SK-N-SH (cell line): ENCODE measurements around the gene HS6ST3. TPM values are rescaled to one million over a fixed set of nuclear protein-coding genes. Genes with fewer than 3 reads are reported as not detected.

Source experiments
- CTCF ChIA-PET: fragments of 300-600, 350-600 bp; formaldehyde crosslinking; extraction: SDS; loops from one replicate; lab custom pipeline; 2021; lab: Yijun Ruan, JAX
- POLR2A ChIA-PET: fragments of 350-600 bp; sonication (Branson Sonifier 250); formaldehyde crosslinking; extraction: SDS; loops from one replicate; lab custom pipeline; 2020; ENCODE audit warnings: antibody characterized with exemption, inconsistent platforms; lab: Yijun Ruan, JAX
- DNase-seq: peaks from one replicate; pipeline ENCODE4 v3.0.0; 2012
- H2AFZ ChIP-seq: fragments of 200-600 bp; sonication (generic); 2 replicates; pipeline ENCODE4 v1.8.1; 2016; ENCODE audit warnings: antibody characterized with exemption, mild to moderate bottlenecking, low read depth
- H3F3A ChIP-seq: fragments of 200-600 bp; sonication (generic); replicated peaks from 2 replicates; pipeline ENCODE3; 2016; ENCODE audit warnings: antibody characterized with exemption, mild to moderate bottlenecking; ENCODE audit not compliant: insufficient read depth
- H3K27ac ChIP-seq, 2 experiments: fragments of 200-500 bp in 1 of 2; fragments of 200-600 bp in 1 of 2; sonication (Bioruptor generic) in 1 of 2; sonication (generic), shearing (Covaris generic) in 1 of 2; 2 replicates each; pipeline versions ENCODE4 v1.5.1 to v1.6.1; 2014 to 2016; ENCODE audit warnings: low read depth in 2 of 2, inconsistent platforms in 1 of 2, low read length in 1 of 2, mild to moderate bottlenecking in 1 of 2, mixed read lengths in 1 of 2
- H3K27me3 ChIP-seq: fragments of 200-600 bp; sonication (generic), shearing (Covaris generic); 2 replicates; pipeline ENCODE4 v1.6.1; 2016; ENCODE audit warnings: mixed run types; ENCODE audit not compliant: insufficient read depth
- H3K36me3 ChIP-seq, 2 experiments: fragments of 200-500 bp in 1 of 2; fragments of 200-600 bp in 1 of 2; sonication (Bioruptor generic) in 1 of 2; sonication (generic) in 1 of 2; replicated peaks in 1 of 2; 2 replicates each; pipeline versions ENCODE3 to v1.5.1; 2014 to 2016; ENCODE audit warnings: low read length in 1 of 2, mild to moderate bottlenecking in 1 of 2; ENCODE audit not compliant: insufficient read depth in 2 of 2, control insufficient read depth in 1 of 2
- H3K4me1 ChIP-seq, 2 experiments: fragments of 200-500 bp in 1 of 2; fragments of 200-600 bp in 1 of 2; sonication (Bioruptor generic) in 1 of 2; sonication (generic), shearing (Covaris generic) in 1 of 2; 2 replicates each; pipeline versions ENCODE4 v1.5.1 to v1.6.1; 2014 to 2016; ENCODE audit warnings: low read depth in 1 of 2, low read length in 1 of 2, mixed run types in 1 of 2; ENCODE audit not compliant: insufficient read depth in 2 of 2, control insufficient read depth in 1 of 2
- H3K4me2 ChIP-seq: fragments of 200-600 bp; sonication (generic), shearing (Covaris generic); 2 replicates; pipeline ENCODE4 v1.6.1; 2017; ENCODE audit warnings: mixed run types
- H3K4me3 ChIP-seq, 2 experiments: fragments of 200-500 bp in 1 of 2; fragments of 200-600 bp in 1 of 2; sonication (Bioruptor generic) in 1 of 2; sonication (generic), shearing (Covaris generic) in 1 of 2; 2 replicates each; pipeline versions ENCODE4 v1.5.1 to v1.8.1; 2014 to 2016; ENCODE audit warnings: low read depth in 2 of 2, inconsistent platforms in 1 of 2, low read length in 1 of 2, mild to moderate bottlenecking in 1 of 2, mixed read lengths in 1 of 2, moderate library complexity in 1 of 2
- H3K79me2 ChIP-seq: fragments of 200-600 bp; sonication (generic); 2 replicates; pipeline ENCODE4 v1.8.1; 2017; ENCODE audit warnings: mild to moderate bottlenecking; ENCODE audit not compliant: insufficient read depth
- H3K9ac ChIP-seq: fragments of 200-600 bp; sonication (generic); 2 replicates; pipeline ENCODE4 v1.6.1; 2017; ENCODE audit warnings: mixed run types
- H3K9me2 ChIP-seq: fragments of 200-600 bp; sonication (generic); 2 replicates; pipeline ENCODE4 v1.6.1; 2017; ENCODE audit warnings: mixed run types
- H3K9me3 ChIP-seq: fragments of 200-600 bp; sonication (generic); 2 replicates; pipeline ENCODE4 v1.6.1; 2017; ENCODE audit warnings: mixed run types, mild to moderate bottlenecking, moderate library complexity
- H4K20me1 ChIP-seq: fragments of 200-600 bp; sonication (generic); 2 replicates; pipeline ENCODE4 v1.6.1; 2017; ENCODE audit warnings: mild to moderate bottlenecking, mixed run types; ENCODE audit not compliant: insufficient read depth
- CHD2 ChIP-seq: fragments of 150-350 bp; IDR thresholded peaks from 2 replicates; pipeline ENCODE4 v1.6.1; 2018; ENCODE audit warnings: low read length; ENCODE audit not compliant: partially characterized antibody
- EP300 ChIP-seq, 2 experiments: IDR thresholded peaks; 2 replicates each; pipeline versions ENCODE4 v1.4.0 to v1.6.1; 2012; ENCODE audit warnings: borderline replicate concordance in 1 of 2, low read depth in 1 of 2, low read length in 1 of 2
- EZH2phosphoT487 ChIP-seq: fragments of 200-600 bp; sonication (generic); IDR thresholded peaks from 2 replicates; pipeline ENCODE4 v1.6.1; 2017; ENCODE audit warnings: low read depth, mixed run types, mild to moderate bottlenecking, antibody characterized with exemption, moderate library complexity, borderline replicate concordance
- FOXJ3 ChIP-seq: sonication (generic); formaldehyde crosslinking; IDR thresholded peaks from 2 replicates; pipeline ENCODE4 v1.5.1; 2020; ENCODE audit warnings: mild to moderate bottlenecking, missing genetic modification reagents
- FOXM1 ChIP-seq: IDR thresholded peaks from 2 replicates; pipeline ENCODE4 v1.4.0; 2012; ENCODE audit warnings: low read depth, mild to moderate bottlenecking
- GABPA ChIP-seq: IDR thresholded peaks from 2 replicates; pipeline ENCODE4 v1.4.0; 2012; ENCODE audit warnings: low read depth, mild to moderate bottlenecking
- JUND ChIP-seq: IDR thresholded peaks from 2 replicates; pipeline ENCODE4 v1.4.0; 2012
- MEF2A ChIP-seq: IDR thresholded peaks from 2 replicates; pipeline ENCODE4 v1.4.0; 2012; ENCODE audit warnings: low read depth, borderline replicate concordance
- MXI1 ChIP-seq: IDR thresholded peaks from 2 replicates; pipeline ENCODE4 v1.6.1; 2012; ENCODE audit warnings: mild to moderate bottlenecking, low read depth, low read length, improper control_type of control experiment
- NFIC ChIP-seq: IDR thresholded peaks from 2 replicates; pipeline ENCODE4 v1.4.0; 2012; ENCODE audit warnings: borderline replicate concordance
- NRF1 ChIP-seq: IDR thresholded peaks from 2 replicates; pipeline ENCODE4 v1.6.1; 2012; ENCODE audit warnings: low read depth, mild to moderate bottlenecking, low read length
- PBX3 ChIP-seq: IDR thresholded peaks from 2 replicates; pipeline ENCODE4; 2012
- POLR2AphosphoS5 ChIP-seq: IDR thresholded peaks from 2 replicates; pipeline ENCODE4 v1.6.1; 2012; ENCODE audit warnings: low read depth, low read length
- RCOR1 ChIP-seq: fragments of 150-350 bp; IDR thresholded peaks from 2 replicates; pipeline ENCODE4 v1.6.1; 2017; ENCODE audit warnings: antibody characterized with exemption, low read length
- RFX5 ChIP-seq: IDR thresholded peaks from 2 replicates; pipeline ENCODE4 v1.6.1; 2012; ENCODE audit warnings: mild to moderate bottlenecking, improper control_type of control experiment, low read length
- SIN3A ChIP-seq: IDR thresholded peaks from 2 replicates; pipeline ENCODE4 v1.6.1; 2012; ENCODE audit warnings: low read depth, mild to moderate bottlenecking, low read length, moderate library complexity, borderline replicate concordance
- SMC3 ChIP-seq: IDR thresholded peaks from 2 replicates; pipeline ENCODE4 v1.6.1; 2012; ENCODE audit warnings: low read depth, low read length, improper control_type of control experiment
- TCF12 ChIP-seq: IDR thresholded peaks from 2 replicates; pipeline ENCODE4 v1.4.0; 2012
- TEAD4 ChIP-seq: IDR thresholded peaks from 2 replicates; pipeline ENCODE4 v1.4.0; 2012; ENCODE audit warnings: mild to moderate bottlenecking, borderline replicate concordance; ENCODE audit not compliant: insufficient read depth
- USF2 ChIP-seq: fragments of 150-350 bp; IDR thresholded peaks from 2 replicates; pipeline ENCODE4 v1.6.1; 2017; ENCODE audit warnings: antibody characterized with exemption, low read length, low read depth, borderline replicate concordance
- YY1 ChIP-seq: IDR thresholded peaks from 2 replicates; pipeline ENCODE4 v1.4.0; 2012; ENCODE audit warnings: low read depth, mild to moderate bottlenecking
- ZBTB33 ChIP-seq: IDR thresholded peaks from 2 replicates; pipeline ENCODE4 v1.4.0; 2012; ENCODE audit warnings: low read depth, borderline replicate concordance
- WGBS: methylation state at CpG from one replicate; pipeline ENCODE4 v1.1.6; 2017; ENCODE audit warnings: low lambda C conversion rate; 5-methylcytosine and 5-hydroxymethylcytosine counted together
- polyA plus RNA-seq, 3 experiments: library from polyadenylated mRNA; depleted of rRNA; stranded (reverse); fragments of >200 nt; gene quantifications; 2 replicates each; pipeline ENCODE4 v1.2.3, GENCODE V29; 2012

The HS6ST3 gene
- polyA plus RNA-seq, 1 of the 3 experiments (the other 2 are of a cell fraction): under 0.01 TPM

- no peaks in the 10 kb centered on the region for H3K9me3 ChIP-seq
- no peaks in the 10 kb centered on the region for H3K36me3 ChIP-seq
- TF ChIP-seq TCF12: no peak
- TF ChIP-seq FOXJ3 (CRISPR knock-in tag): no peak
- no peak for TF ChIP-seq GABPA
- TF ChIP-seq CHD2: no peak
- TF ChIP-seq MEF2A: no peak
- TF ChIP-seq EZH2phosphoT487: no peak
- no peak for TF ChIP-seq RFX5
- TF ChIP-seq PBX3: no peak
- no peak for TF ChIP-seq RCOR1
- TF ChIP-seq JUND: no peak
- TF ChIP-seq POLR2AphosphoS5: no peak
- TF ChIP-seq SIN3A: no peak
- no peak for TF ChIP-seq YY1
- WGBS: 40% methylated on average over 2 of the region's 2 CpGs
- H3K79me2 ChIP-seq: no peaks in the 10 kb centered on the region
- ChIA-PET POLR2A (no interaction called here), CTCF (interaction anchor here (0.9 to 1.0 kb wide), 2 partner anchors 358 to 441 kb away, joined by 3 to 4 read pairs; no protein-coding TSS in a partner anchor)
- no peaks in the 10 kb centered on the region for H3F3A ChIP-seq
- no peak overlapping the region for H3K27ac ChIP-seq
- H3K4me2 ChIP-seq: no peak overlapping the region
- H3K4me3 ChIP-seq: no peak overlapping the region
- H3K27me3 ChIP-seq: no peaks in the 10 kb centered on the region
- peak; percentile 12 for DNase-seq
- no peaks in the 10 kb centered on the region for H4K20me1 ChIP-seq
- H2AFZ ChIP-seq: no peak overlapping the region
- no peak overlapping the region for H3K9ac ChIP-seq
- H3K9me2 ChIP-seq: no peaks in the 10 kb centered on the region
- no peaks in the 10 kb centered on the region for H3K4me1 ChIP-seq
These were observed 370.7 kb downstream of the HS6ST3 start for GRCh38 chr13:96460609-96461008.

GRCh38 chr13:96473526-96474180, 383.7 kb downstream of the HS6ST3 start:
- no peaks in the 10 kb centered on the region for H3K9me2 ChIP-seq
- H3K36me3 ChIP-seq: no peaks in the 10 kb centered on the region
- H3K27ac ChIP-seq: no peak overlapping the region
- H4K20me1 ChIP-seq: no peaks in the 10 kb centered on the region
- WGBS: 38% methylated on average over 10 of the region's 10 CpGs
- ChIA-PET POLR2A (no interaction called here), CTCF (no interaction called here)
- no peaks in the 10 kb centered on the region for H3K4me1 ChIP-seq
- H3K79me2 ChIP-seq: no peaks in the 10 kb centered on the region
- DNase-seq: no peak
- H3K4me2 ChIP-seq: no peak overlapping the region
- H2AFZ ChIP-seq: no peak overlapping the region
- no peaks in the 10 kb centered on the region for H3K27me3 ChIP-seq
- H3K9ac ChIP-seq: no peak overlapping the region
- H3K9me3 ChIP-seq: no peaks in the 10 kb centered on the region
- no peak overlapping the region for H3K4me3 ChIP-seq
- H3F3A ChIP-seq: no peaks in the 10 kb centered on the region
- no peak for TF ChIP-seq MEF2A
- no peak for TF ChIP-seq NFIC
- TF ChIP-seq GABPA: no peak
- no peak for TF ChIP-seq FOXM1
- no peak for TF ChIP-seq NRF1
- no peak for TF ChIP-seq JUND
- TF ChIP-seq SMC3: no peak
- TF ChIP-seq USF2: no peak
- TF ChIP-seq RCOR1: no peak
- no peak for TF ChIP-seq MXI1
- TF ChIP-seq ZBTB33: no peak
- TF ChIP-seq FOXJ3 (CRISPR knock-in tag): no peak
- no peak for TF ChIP-seq SIN3A
- TF ChIP-seq EP300 (IDR thresholded peaks at IDR 0.05; ENCODE audit: borderline replicate concordance in 1 of 2, low read depth in 1 of 2, low read length in 1 of 2): no peak
- TF ChIP-seq TEAD4: no peak
- TF ChIP-seq PBX3: no peak
